Activated naive CD4-positive, alpha-beta T cell treated with anti-CD3 and anti-CD28 coated beads, Interleukin-2, amount 10 ng/mL, durations not matched to agents 7 days and 5 days (primary cell): ENCODE measurements around the gene OTUB2.
"Not testable (repeated sequence)": the region's sequence is repeated elsewhere in the genome, so short reads cannot be mapped to it uniquely, and the experiment has no call there.

ENCODE experiments used
- CTCF ChIA-PET: fragments of 350-600 bp; sonication (Branson Sonifier 250); formaldehyde crosslinking; loops from one replicate; lab custom pipeline; 2021; ENCODE audit warnings: antibody characterized with exemption; lab: Charles Lee
- DNase-seq: peaks from one replicate; pipeline ENCODE4 v3.0.0-alpha.2; 2020
- H3K27ac Mint-ChIP-seq: one replicate; pipeline ENCODE4 v1.8.0; 2021; ENCODE audit warnings: mild to moderate bottlenecking, moderate library complexity, mixed read lengths
- H3K27me3 Mint-ChIP-seq: one replicate; pipeline ENCODE4 v1.8.0; 2021; ENCODE audit warnings: mild to moderate bottlenecking, mixed read lengths
- H3K36me3 Mint-ChIP-seq: one replicate; pipeline ENCODE4 v1.8.0; 2021; ENCODE audit warnings: mixed read lengths
- H3K4me1 Mint-ChIP-seq: one replicate; pipeline ENCODE4 v1.8.0; 2021; ENCODE audit warnings: mixed read lengths
- H3K4me3 Mint-ChIP-seq: one replicate; pipeline ENCODE4 v1.8.0; 2021; ENCODE audit warnings: mild to moderate bottlenecking, moderate library complexity, mixed read lengths
- H3K9me3 Mint-ChIP-seq: one replicate; pipeline ENCODE4 v1.8.0; 2021; ENCODE audit warnings: mixed read lengths

Gene OTUB2

DNA sequence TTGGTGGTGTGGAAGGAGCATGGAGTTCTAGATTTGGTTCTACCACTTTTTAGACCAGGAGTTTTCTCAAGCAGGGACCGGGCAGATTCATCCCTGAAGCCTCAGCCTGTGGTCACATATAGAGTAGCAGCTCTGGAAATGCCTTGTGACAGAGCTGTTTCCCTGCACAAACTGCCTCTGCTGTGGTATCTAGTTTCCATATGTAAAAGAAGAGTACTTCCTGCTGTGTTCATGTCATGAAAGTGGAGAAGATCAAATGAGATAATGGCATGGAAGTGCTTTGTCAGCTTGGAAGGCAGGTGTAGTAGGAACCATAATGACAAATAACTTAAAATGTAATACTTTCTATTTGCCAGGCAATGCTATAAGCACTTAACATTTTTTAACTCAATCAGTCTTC lies 26.1 kb downstream of the OTUB2 start:
- no peaks in the 10 kb centered on the region for H3K27me3 Mint-ChIP-seq
- DNase-seq, result no peak
- CTCF ChIA-PET, result interaction anchor here (0.6 to 8.0 kb wide), 7 partner anchors 16 to 128 kb away, joined by 3 to 50 read pairs (median 7); partner anchors contain the start of gene IFI27L1
- H3K4me1 Mint-ChIP-seq, result peaks cover 43% of the 10 kb centered on the region
- peak overlapping the region; percentile 77 for H3K27ac Mint-ChIP-seq
- H3K9me3 Mint-ChIP-seq, result no peaks in the 10 kb centered on the region
- H3K4me3 Mint-ChIP-seq, result no peak overlapping the region
- peaks cover 72% of the 10 kb centered on the region for H3K36me3 Mint-ChIP-seq

DNA sequence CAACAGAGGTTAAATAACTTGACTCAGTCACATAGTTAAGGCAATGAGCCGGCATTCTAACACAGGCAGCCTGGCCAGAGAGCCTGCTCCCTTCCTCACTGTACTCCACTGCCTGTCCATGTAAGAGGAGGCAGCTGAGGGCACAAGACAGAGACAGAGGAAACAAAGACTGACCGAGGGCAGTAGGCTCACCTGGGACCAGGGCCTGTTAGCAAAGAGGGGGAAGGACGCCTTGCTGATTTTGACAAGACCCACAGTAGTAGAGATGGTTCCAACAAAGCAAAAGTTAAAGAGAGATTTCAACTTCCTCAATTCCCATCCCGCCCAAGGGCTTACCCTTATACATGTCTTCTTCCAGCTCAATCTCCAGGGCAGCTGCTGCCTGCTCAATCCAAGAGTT lies 26.5 kb downstream of the OTUB2 start:
- DNase-seq, result no peak
- Mint-ChIP-seq H3K27me3 (no peaks in the 10 kb centered on the region), H3K36me3 (peaks cover 76% of the 10 kb centered on the region), H3K4me3 (no peak overlapping the region), H3K9me3 (no peaks in the 10 kb centered on the region), H3K4me1 (peaks cover 47% of the 10 kb centered on the region), H3K27ac (peak overlapping the region; percentile 77)
- CTCF ChIA-PET, result interaction anchor here (0.6 to 8.0 kb wide), 5 partner anchors 16 to 85 kb away, joined by 3 to 50 read pairs (median 12); partner anchors contain the start of gene IFI27L1

DNA sequence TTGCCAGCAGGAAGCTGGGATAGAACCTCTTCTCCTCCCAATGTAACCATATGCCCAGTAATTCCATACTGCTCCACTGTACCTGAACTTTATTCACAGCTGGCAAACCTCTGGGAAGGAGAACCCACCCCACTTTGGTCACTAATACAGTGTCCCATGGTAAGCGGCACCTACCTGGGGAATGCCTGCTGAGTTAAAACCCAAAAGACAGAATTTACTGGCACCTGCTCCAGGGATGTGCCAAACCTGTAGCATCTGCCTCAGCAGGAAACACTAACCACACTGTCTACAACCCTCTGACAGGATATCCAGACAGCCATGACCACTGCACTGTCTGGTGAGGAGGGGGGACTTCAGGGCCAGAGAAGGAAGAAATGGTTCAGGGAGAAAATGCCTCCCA lies 28.3 kb downstream of the OTUB2 start:
- no peak for DNase-seq
- Mint-ChIP-seq H3K27me3 (no peaks in the 10 kb centered on the region), H3K4me3 (no peak overlapping the region), H3K4me1 (peaks cover 60% of the 10 kb centered on the region), H3K27ac (peak overlapping the region; percentile 19), H3K36me3 (peaks cover 83% of the 10 kb centered on the region), H3K9me3 (no peaks in the 10 kb centered on the region)
- CTCF ChIA-PET, result interaction anchor here (1.9 to 8.0 kb wide), 3 partner anchors 18 to 115 kb away, joined by 6 to 50 read pairs (median 39); no protein-coding TSS in a partner anchor

DNA sequence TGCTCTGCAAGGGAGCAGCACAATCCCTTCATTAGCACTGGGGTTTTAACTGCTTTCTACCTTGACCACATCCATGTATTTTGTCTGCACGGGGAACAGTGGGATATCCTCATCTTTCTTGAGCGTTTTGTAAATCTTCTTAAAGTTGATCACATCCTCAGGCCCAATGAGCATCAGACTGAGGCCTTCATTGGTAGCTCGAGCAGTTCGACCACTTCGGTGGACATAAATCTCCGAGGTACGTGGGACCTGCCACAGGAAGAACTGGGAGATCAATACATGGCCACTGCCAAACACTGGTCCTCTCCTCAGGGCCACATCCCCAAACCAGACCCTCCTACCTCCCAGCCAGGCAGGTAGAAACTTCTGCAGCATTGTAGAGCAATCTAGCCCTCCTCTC lies 28.8 kb downstream of the OTUB2 start:
- CTCF ChIA-PET, result interaction anchor here (1.9 to 5.7 kb wide), 2 partner anchors 18 to 115 kb away, joined by 6 to 39 read pairs; no protein-coding TSS in a partner anchor
- peaks cover 60% of the 10 kb centered on the region for H3K4me1 Mint-ChIP-seq
- no peak overlapping the region for H3K4me3 Mint-ChIP-seq
- H3K27ac Mint-ChIP-seq, result peak overlapping the region; percentile 9
- H3K36me3 Mint-ChIP-seq, result peaks cover 86% of the 10 kb centered on the region
- no peaks in the 10 kb centered on the region for H3K9me3 Mint-ChIP-seq
- no peaks in the 10 kb centered on the region for H3K27me3 Mint-ChIP-seq
- DNase-seq, result no peak

DNA sequence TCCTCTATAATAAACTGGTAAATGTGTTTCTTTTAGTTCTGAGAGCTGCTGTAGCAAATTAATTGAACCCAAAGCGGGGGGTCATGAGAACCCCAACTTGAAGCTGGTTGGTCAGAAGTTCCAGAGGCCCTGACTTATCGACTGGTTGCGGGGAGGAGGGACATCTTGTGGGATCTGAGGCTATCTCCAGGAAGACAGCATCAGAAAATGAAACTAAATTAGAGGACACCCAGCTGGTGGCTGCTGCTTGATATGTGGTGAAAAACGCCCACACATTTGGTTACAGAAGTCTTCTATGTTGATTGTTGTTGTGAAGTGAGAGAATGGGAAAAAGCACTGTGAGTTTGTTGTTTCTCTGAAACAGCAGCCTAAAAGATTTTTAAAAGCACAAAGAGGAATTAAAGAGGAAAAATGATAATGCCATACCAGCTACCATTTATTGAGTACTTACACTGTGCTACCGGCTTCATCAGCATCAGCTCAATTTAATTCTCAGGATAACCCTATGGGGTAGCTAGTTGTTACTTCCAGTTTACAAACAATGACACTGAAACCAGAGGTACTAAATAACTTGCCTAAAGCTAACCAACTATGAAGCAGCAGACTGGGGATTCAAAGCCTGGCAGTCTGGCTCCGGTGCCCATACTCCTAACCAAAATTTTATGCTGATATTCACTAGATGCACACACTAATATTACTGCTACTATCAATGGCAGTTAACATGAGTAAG lies 30.6 kb downstream of the OTUB2 start:
- DNase-seq, result peak; percentile 54
- Mint-ChIP-seq H3K4me1 (peaks cover 60% of the 10 kb centered on the region), H3K4me3 (no peak overlapping the region), H3K9me3 (no peaks in the 10 kb centered on the region), H3K27me3 (no peaks in the 10 kb centered on the region), H3K27ac (peak overlapping the region; percentile 88), H3K36me3 (peaks cover 87% of the 10 kb centered on the region)
- CTCF ChIA-PET, result interaction anchor here (0.9 to 3.7 kb wide), 9 partner anchors 8 to 117 kb away, joined by 3 to 24 read pairs (median 4); no protein-coding TSS in a partner anchor

DNA sequence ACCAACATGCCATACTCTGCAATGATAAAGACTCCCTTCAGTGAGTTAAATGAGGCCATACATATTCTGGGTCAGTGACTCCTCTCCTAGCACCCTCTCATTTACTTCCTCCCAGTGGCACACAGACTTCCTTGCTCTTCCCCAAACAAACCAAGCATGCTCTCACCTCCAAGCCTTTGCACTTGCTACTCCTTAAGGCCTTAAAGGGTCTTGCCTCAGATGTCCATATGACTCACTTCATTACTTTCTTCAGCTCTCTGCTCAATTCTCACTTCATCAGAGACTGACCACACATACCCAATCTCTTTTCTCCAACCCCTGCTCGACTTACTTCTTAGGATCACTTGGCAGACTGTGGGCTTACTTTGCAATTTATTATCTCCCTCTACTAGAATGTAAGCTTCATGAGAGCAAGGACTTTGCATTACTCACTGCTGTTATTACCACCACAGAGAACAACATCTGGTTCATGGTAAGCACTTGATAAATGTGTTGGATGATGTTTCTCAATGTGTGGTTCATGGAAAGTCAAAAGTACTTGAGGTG lies 32.1 kb downstream of the OTUB2 start:
- no peak overlapping the region for H3K4me3 Mint-ChIP-seq
- peak overlapping the region; percentile 29 for H3K27ac Mint-ChIP-seq
- CTCF ChIA-PET, result interaction anchor here (0.6 to 3.7 kb wide), 5 partner anchors 21 to 1485 kb away, joined by 3 to 24 read pairs (median 4); no protein-coding TSS in a partner anchor
- H3K4me1 Mint-ChIP-seq, result peaks cover 50% of the 10 kb centered on the region
- peaks cover 86% of the 10 kb centered on the region for H3K36me3 Mint-ChIP-seq
- H3K27me3 Mint-ChIP-seq, result no peaks in the 10 kb centered on the region
- no peak for DNase-seq
- H3K9me3 Mint-ChIP-seq, result no peaks in the 10 kb centered on the region

DNA sequence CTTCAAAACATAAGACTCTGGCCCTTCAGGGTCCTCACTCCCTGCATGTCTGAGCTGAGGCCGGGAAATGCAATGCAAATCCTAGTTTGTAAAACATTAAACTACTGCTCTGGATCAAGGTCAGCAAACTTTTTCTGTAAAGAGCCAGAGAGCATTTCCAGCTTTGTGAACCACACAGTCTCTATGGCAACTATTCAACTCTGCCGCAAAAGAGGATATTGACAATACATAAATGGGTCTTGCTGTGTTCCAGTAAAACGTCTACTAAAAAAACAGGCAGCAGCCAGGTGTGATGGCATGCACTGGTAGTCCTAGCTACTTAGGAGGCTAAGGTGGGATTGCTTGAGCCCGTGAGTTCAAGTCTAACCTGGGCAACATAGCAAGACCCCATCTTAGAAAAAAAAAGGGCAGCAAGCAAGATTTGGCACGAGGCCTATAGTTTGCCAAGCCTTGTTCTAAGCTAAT lies 32.6 kb downstream of the OTUB2 start:
- no peak overlapping the region for H3K4me3 Mint-ChIP-seq
- CTCF ChIA-PET, result interaction anchor here (0.6 to 3.7 kb wide), 4 partner anchors 22 to 1484 kb away, joined by 3 to 24 read pairs (median 5); no protein-coding TSS in a partner anchor
- DNase-seq, result no peak
- peaks cover 87% of the 10 kb centered on the region for H3K36me3 Mint-ChIP-seq
- peak overlapping the region; percentile 29 for H3K27ac Mint-ChIP-seq
- H3K27me3 Mint-ChIP-seq, result no peaks in the 10 kb centered on the region
- H3K4me1 Mint-ChIP-seq, result peaks cover 50% of the 10 kb centered on the region
- H3K9me3 Mint-ChIP-seq, result no peaks in the 10 kb centered on the region

DNA sequence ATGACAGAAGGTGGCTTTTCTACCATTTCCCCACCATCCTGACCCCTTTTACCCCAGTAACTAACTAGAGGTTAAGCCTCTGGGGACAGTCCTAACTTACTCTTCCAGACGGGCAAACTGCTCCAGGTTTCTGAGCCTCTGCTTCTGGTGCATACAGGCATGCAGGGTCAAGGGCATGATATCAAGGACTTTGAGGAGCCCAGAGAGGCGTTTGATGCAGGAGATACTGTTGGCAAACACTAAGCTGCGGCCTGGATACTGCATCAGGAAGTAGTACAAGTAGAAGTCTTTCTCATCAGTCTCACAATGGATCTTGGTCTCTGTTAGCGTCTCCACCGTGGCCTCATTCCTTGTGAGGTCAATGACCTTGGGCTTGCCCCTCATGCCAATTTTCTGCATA lies 33.9 kb downstream of the OTUB2 start:
- Mint-ChIP-seq H3K9me3 (no peaks in the 10 kb centered on the region), H3K4me3 (no peak overlapping the region), H3K4me1 (peaks cover 41% of the 10 kb centered on the region), H3K36me3 (peaks cover 78% of the 10 kb centered on the region), H3K27me3 (no peaks in the 10 kb centered on the region), H3K27ac (no peak overlapping the region)
- DNase-seq, result no peak
- CTCF ChIA-PET, result no interaction called here

DNA sequence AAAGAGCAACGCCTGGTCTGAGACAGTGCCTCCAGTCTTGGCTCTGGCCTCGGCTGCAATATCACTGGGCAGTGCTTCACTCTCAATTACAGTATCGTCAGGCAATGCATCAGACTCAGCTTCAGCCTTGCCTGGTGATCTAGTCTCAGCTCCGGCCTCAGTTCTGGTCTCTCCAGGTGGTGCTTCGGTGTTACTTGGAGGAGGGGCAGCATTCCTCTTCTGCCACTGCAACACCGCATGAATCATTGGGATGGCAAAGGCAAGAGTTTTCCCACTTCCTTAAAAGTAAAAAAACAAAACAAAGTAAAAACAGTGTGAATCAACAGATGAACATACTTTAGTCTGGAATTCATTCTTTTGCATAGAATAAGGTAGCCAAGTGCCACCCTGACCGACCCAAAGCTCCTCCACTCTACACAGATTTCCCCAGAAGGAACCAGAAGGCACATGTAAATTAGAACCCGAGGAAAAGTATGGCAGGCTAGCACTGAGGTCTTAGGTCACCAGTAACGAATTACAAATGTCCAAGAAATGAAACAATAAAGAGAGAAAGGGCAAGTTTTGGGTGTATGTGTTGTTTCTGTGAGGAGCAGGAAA lies 36.3 kb downstream of the OTUB2 start:
- CTCF ChIA-PET, result interaction anchor here (1.5 kb wide), 1 partner anchor 123 kb away, joined by 4 read pairs; no protein-coding TSS in a partner anchor
- Mint-ChIP-seq H3K9me3 (peaks cover 7% of the 10 kb centered on the region), H3K27me3 (no peaks in the 10 kb centered on the region), H3K27ac (no peak overlapping the region), H3K36me3 (peaks cover 78% of the 10 kb centered on the region), H3K4me3 (no peak overlapping the region), H3K4me1 (peaks cover 34% of the 10 kb centered on the region)
- no peak for DNase-seq

DNA sequence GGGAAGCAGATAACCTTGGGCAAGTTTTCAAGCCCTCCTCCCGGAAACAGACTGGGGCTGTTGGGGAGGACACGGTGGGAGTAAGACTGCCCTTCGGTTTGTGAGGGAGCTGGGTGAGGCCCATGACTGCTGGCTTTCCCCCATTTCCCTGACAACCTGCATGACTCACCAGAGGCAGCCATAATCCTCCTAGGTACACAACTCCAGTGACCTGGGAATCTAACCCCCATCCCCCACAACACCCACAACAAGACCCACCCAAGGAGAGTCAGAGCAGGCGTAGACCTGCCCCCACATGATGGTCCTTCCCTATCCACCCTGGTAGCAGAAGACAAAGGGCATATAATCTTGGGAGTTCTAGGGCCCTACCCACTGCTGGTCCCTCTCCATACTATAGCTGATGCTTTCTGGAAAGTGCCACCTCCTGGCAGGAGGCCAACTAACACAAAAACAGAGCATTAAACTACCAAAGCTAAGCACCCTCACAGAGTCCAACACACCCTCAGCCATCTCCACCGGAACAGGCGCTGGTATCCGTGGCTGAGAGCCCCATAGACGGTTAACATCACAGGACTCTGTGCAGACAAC lies 40.0 kb downstream of the OTUB2 start:
- peaks cover 44% of the 10 kb centered on the region for H3K9me3 Mint-ChIP-seq
- peaks cover 41% of the 10 kb centered on the region for H3K4me1 Mint-ChIP-seq
- peaks cover 80% of the 10 kb centered on the region for H3K36me3 Mint-ChIP-seq
- H3K4me3 Mint-ChIP-seq, result no peak overlapping the region
- CTCF ChIA-PET, result interaction anchor here (1.1 to 2.7 kb wide), 2 partner anchors 13 to 30 kb away, joined by 3 to 8 read pairs; no protein-coding TSS in a partner anchor
- no peaks in the 10 kb centered on the region for H3K27me3 Mint-ChIP-seq
- no peak for DNase-seq
- H3K27ac Mint-ChIP-seq, result peak overlapping the region; percentile 21

DNA sequence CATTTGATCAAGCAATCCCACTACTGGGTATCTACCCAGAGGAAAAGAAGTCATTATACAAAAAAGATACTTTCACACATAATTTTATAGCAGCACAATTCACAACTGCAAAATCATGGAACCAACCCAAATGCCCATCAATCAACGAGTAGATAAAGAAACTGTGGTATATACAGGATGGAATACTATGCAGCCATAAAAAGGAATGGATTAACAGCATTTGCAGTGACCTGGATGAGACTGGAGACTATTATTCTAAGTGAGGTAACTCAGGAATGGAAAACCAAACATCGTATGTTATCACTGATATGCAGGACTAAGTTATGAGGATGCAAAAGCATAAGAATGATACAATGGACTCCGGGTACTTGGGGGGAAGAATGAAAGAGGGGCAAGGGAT lies 45.9 kb downstream of the OTUB2 start:
- CTCF ChIA-PET, H3K27ac Mint-ChIP-seq, H3K4me3 Mint-ChIP-seq, H3K27me3 Mint-ChIP-seq, DNase-seq: not testable (repeated sequence)
- peaks cover 64% of the 10 kb centered on the region for H3K9me3 Mint-ChIP-seq
- H3K4me1 Mint-ChIP-seq, result peaks cover 50% of the 10 kb centered on the region
- peaks cover 88% of the 10 kb centered on the region for H3K36me3 Mint-ChIP-seq

DNA sequence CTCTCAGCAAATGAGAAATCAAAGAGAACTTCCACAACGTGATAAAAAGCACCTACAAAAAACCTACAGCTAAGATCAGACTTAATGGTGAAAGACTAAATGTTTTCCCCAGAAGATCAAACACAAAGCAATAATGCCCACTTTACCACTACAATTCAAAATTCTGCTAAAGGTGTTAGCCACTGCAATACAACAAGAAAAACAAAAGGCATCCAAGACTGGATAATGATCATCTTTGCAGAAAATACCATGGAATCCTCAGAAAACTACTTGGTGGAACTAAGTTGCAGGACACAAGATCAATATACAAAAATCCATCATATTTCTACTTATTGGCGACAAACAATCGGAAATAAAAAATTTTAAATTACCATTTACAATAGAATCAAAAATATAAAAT lies 48.4 kb downstream of the OTUB2 start:
- H3K36me3 Mint-ChIP-seq, result peaks cover 85% of the 10 kb centered on the region
- H3K9me3 Mint-ChIP-seq, result peaks cover 41% of the 10 kb centered on the region
- H3K4me3 Mint-ChIP-seq, result no peak overlapping the region
- peaks cover 55% of the 10 kb centered on the region for H3K4me1 Mint-ChIP-seq
- H3K27me3 Mint-ChIP-seq, result no peaks in the 10 kb centered on the region
- no peak overlapping the region for H3K27ac Mint-ChIP-seq
- no peak for DNase-seq
- CTCF ChIA-PET, result no interaction called here

DNA sequence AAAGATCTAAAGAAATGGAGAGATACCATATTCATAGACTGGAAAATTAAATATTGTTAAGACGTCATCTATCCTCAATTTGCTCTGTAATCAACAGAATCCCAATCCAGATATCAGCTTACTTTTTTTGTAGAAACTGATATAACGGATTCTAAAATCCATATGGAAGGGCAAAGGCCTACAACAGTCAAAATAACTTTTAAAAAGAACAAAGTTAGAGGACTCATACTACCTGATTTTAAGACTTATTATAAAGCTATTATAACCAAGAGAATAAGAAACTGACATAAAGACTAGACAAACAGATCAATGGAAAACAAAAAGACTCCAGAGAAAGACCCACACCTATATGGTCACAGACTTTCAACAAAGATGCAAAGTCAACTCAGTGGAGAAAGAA lies 48.9 kb downstream of the OTUB2 start:
- no peak overlapping the region for H3K27ac Mint-ChIP-seq
- H3K27me3 Mint-ChIP-seq, result no peaks in the 10 kb centered on the region
- peaks cover 84% of the 10 kb centered on the region for H3K36me3 Mint-ChIP-seq
- CTCF ChIA-PET, result no interaction called here
- DNase-seq, result no peak
- peaks cover 36% of the 10 kb centered on the region for H3K9me3 Mint-ChIP-seq
- H3K4me3 Mint-ChIP-seq, result no peak overlapping the region
- H3K4me1 Mint-ChIP-seq, result peaks cover 58% of the 10 kb centered on the region
